Bronchial epithelial cell (primary cell): Measurements from ENCODE around the gene AGR2. TPM values are rescaled to one million over a fixed set of nuclear protein-coding genes. Genes with fewer than 3 reads are reported as not detected.

Source experiments
- DNase-seq: peaks from one replicate; pipeline ENCODE4 v3.0.0-alpha.2; 2010; ENCODE audit warnings: low read depth
- FAIRE-seq: peaks from 2 replicates; lab custom pipeline; 2011; peaks lifted over from hg19 to GRCh38; lab: Jason Lieb, UNC
- H3K27me3 ChIP-seq: 2 replicates; pipeline ENCODE4 v1.5.1; 2011; ENCODE audit warnings: low read length; ENCODE audit not compliant: control insufficient read depth, insufficient read depth
- H3K36me3 ChIP-seq: 2 replicates; pipeline ENCODE4 v1.5.1; 2011; ENCODE audit warnings: low read length; ENCODE audit not compliant: control insufficient read depth, insufficient read depth
- H3K4me3 ChIP-seq: 2 replicates; pipeline ENCODE4 v1.5.1; 2011; ENCODE audit warnings: mild to moderate bottlenecking, low read depth, low read length, control low read depth
- CTCF ChIP-seq: IDR thresholded peaks from 2 replicates; pipeline ENCODE4 v1.5.1; 2011; ENCODE audit warnings: mild to moderate bottlenecking, moderate library complexity, low read length, control low read depth, inconsistent platforms; ENCODE audit not compliant: insufficient read depth, severe bottlenecking
- total RNA-seq: library from RNA; depleted of rRNA; stranded (reverse); fragments of >200 nt; gene quantifications from 2 replicates; pipeline ENCODE4 v1.2.1, GENCODE V29; 2014

The AGR2 gene
- total RNA-seq, 1 donor from 2014 or later = 163 TPM

- TF ChIP-seq CTCF = no peak
- Histone ChIP-seq H3K36me3 (peaks cover 6% of the 10 kb centered on the region), H3K4me3 (no peak overlapping the region), H3K27me3 (no peaks in the 10 kb centered on the region)
- DNase-seq = no peak
- FAIRE-seq = no peak
These were observed 13.7 kb downstream of the AGR2 start for GRCh38 chr7:16791071-16791470.

- FAIRE-seq = no peak
- no peak for TF ChIP-seq CTCF
- H3K27me3 ChIP-seq = no peaks in the 10 kb centered on the region
These were observed 17.7 kb downstream of the AGR2 start for GRCh38 chr7:16787127-16787526.

GRCh38 chr7:16786257-16786656 lies 18.5 kb downstream of the AGR2 start:
- peaks cover 3% of the 10 kb centered on the region for H3K36me3 ChIP-seq
- DNase-seq = no peak
- no peaks in the 10 kb centered on the region for H3K27me3 ChIP-seq
- H3K4me3 ChIP-seq = no peak overlapping the region
- no peak for TF ChIP-seq CTCF
- FAIRE-seq = no peak

More at GRCh38 chr7:16787127-16787526, 17.7 kb downstream of the AGR2 start:
- Histone ChIP-seq H3K4me3 (no peak overlapping the region), H3K36me3 (peaks cover 3% of the 10 kb centered on the region)
- no peak for DNase-seq

- no peaks in the 10 kb centered on the region for H3K27me3 ChIP-seq
- FAIRE-seq (no peak), DNase-seq (no peak)
- no peak overlapping the region for H3K4me3 ChIP-seq
- H3K36me3 ChIP-seq = peaks cover 3% of the 10 kb centered on the region
- TF ChIP-seq CTCF = no peak
These were observed 19.0 kb downstream of the AGR2 start for GRCh38 chr7:16785846-16786245.

GRCh38 chr7:16785321-16785720 lies 19.5 kb downstream of the AGR2 start:
- no peak for TF ChIP-seq CTCF
- FAIRE-seq (no peak), DNase-seq (no peak)
- no peaks in the 10 kb centered on the region for H3K27me3 ChIP-seq
- no peak overlapping the region for H3K4me3 ChIP-seq
- peaks cover 3% of the 10 kb centered on the region for H3K36me3 ChIP-seq

GRCh38 chr7:16780596-16780995 lies 24.2 kb downstream of the AGR2 start:
- FAIRE-seq (no peak), DNase-seq (no peak)
- no peak for TF ChIP-seq CTCF
- no peak overlapping the region for H3K4me3 ChIP-seq
- H3K27me3 ChIP-seq = no peaks in the 10 kb centered on the region
- peaks cover 4% of the 10 kb centered on the region for H3K36me3 ChIP-seq
